ENCODE data around the gene EFCAB11.

Gene EFCAB11

DNA sequence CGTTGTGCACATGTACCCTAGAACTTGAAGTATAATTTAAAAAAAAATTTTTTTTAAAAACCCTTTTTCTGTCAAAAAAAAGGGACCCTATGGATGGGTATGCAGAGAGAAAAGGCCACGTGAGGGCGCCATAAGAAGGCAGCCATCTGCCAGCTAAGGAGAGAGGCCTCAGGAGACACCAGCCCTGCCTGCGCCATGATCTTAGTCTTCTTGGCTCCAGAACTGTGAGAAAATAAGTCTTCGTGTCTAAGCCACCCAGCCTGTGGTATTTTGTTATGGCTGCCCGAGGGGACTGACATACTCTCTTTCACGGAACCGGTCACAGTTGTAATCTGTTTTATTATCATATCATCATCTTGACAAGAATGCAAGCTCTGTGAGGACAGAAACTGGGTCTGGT lies 174.8 kb downstream of the EFCAB11 start:
- TF ChIP-seq FOXM1 (IDR thresholded peaks at IDR 0.05; ENCODE audit: borderline replicate concordance, low read depth) (no peak), EP300 (IDR thresholded peaks at IDR 0.05; ENCODE audit: borderline replicate concordance) (no peak), NFIC (IDR thresholded peaks at IDR 0.05) (no peak), YY1 (IDR thresholded peaks at IDR 0.05; ENCODE audit: low read depth) (no peak), CEBPB (IDR thresholded peaks at IDR 0.05) (no peak), RAD21 (IDR thresholded peaks at IDR 0.05; ENCODE audit: low read depth) (no peak), TEAD4 (IDR thresholded peaks at IDR 0.05) (no peak), TAF1 (IDR thresholded peaks at IDR 0.05; ENCODE audit: low read depth) (no peak), ZBTB7A (IDR thresholded peaks at IDR 0.05; ENCODE audit: low read depth) (no peak), TCF12 (IDR thresholded peaks at IDR 0.05; ENCODE audit: low read depth) (no peak), EGR1 (IDR thresholded peaks at IDR 0.05) (no peak), CREB1 (IDR thresholded peaks at IDR 0.05; ENCODE audit: low read depth) (no peak)
- TF ChIP-seq, protein P1, sequence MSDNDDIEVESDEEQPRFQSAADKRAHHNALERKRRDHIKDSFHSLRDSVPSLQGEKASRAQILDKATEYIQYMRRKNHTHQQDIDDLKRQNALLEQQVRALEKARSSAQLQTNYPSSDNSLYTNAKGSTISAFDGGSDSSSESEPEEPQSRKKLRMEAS (IDR thresholded peaks at IDR 0.05) = no peak
- TF ChIP-seq, protein P2, sequence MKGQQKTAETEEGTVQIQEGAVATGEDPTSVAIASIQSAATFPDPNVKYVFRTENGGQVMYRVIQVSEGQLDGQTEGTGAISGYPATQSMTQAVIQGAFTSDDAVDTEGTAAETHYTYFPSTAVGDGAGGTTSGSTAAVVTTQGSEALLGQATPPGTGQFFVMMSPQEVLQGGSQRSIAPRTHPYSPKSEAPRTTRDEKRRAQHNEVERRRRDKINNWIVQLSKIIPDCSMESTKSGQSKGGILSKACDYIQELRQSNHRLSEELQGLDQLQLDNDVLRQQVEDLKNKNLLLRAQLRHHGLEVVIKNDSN (IDR thresholded peaks at IDR 0.05) = no peak
- TF ChIP-seq, protein P3, sequence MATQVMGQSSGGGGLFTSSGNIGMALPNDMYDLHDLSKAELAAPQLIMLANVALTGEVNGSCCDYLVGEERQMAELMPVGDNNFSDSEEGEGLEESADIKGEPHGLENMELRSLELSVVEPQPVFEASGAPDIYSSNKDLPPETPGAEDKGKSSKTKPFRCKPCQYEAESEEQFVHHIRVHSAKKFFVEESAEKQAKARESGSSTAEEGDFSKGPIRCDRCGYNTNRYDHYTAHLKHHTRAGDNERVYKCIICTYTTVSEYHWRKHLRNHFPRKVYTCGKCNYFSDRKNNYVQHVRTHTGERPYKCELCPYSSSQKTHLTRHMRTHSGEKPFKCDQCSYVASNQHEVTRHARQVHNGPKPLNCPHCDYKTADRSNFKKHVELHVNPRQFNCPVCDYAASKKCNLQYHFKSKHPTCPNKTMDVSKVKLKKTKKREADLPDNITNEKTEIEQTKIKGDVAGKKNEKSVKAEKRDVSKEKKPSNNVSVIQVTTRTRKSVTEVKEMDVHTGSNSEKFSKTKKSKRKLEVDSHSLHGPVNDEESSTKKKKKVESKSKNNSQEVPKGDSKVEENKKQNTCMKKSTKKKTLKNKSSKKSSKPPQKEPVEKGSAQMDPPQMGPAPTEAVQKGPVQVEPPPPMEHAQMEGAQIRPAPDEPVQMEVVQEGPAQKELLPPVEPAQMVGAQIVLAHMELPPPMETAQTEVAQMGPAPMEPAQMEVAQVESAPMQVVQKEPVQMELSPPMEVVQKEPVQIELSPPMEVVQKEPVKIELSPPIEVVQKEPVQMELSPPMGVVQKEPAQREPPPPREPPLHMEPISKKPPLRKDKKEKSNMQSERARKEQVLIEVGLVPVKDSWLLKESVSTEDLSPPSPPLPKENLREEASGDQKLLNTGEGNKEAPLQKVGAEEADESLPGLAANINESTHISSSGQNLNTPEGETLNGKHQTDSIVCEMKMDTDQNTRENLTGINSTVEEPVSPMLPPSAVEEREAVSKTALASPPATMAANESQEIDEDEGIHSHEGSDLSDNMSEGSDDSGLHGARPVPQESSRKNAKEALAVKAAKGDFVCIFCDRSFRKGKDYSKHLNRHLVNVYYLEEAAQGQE (IDR thresholded peaks at IDR 0.05; ENCODE audit: low read depth) = no peak

DNA sequence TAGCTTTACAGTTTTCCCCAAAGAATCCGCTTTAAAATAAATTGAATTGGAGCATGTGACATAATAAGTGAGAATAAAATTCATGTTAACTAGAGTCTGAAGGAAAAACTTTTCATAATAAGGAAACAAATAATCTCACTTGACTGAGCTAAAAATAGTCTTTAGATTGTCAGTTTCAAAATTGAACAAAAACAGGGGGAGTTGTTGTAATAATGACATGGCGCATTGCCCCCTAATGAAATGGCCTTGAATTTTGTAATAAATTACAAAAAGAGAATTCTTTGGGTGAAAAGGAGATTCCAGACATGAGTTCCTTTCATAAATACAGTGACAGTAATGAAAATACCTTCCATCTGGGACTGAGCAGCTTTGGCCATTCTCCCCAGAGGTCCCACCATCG lies 178.6 kb downstream of the EFCAB11 start:
- TF ChIP-seq, protein P2 (IDR thresholded peaks at IDR 0.05) = no peak
- TF ChIP-seq TEAD4 (IDR thresholded peaks at IDR 0.05) (no peak), RAD21 (IDR thresholded peaks at IDR 0.05; ENCODE audit: low read depth) (no peak), YY1 (IDR thresholded peaks at IDR 0.05; ENCODE audit: low read depth) (no peak), EGR1 (IDR thresholded peaks at IDR 0.05) (no peak), EP300 (IDR thresholded peaks at IDR 0.05; ENCODE audit: borderline replicate concordance) (no peak), NFIC (IDR thresholded peaks at IDR 0.05) (no peak), CREB1 (IDR thresholded peaks at IDR 0.05; ENCODE audit: low read depth) (no peak), TCF12 (IDR thresholded peaks at IDR 0.05; ENCODE audit: low read depth) (no peak), TAF1 (IDR thresholded peaks at IDR 0.05; ENCODE audit: low read depth) (no peak), ZBTB7A (IDR thresholded peaks at IDR 0.05; ENCODE audit: low read depth) (no peak), FOXM1 (IDR thresholded peaks at IDR 0.05; ENCODE audit: borderline replicate concordance, low read depth) (no peak), CEBPB (IDR thresholded peaks at IDR 0.05) (no peak)
- TF ChIP-seq, protein P1 (IDR thresholded peaks at IDR 0.05) = no peak
- TF ChIP-seq, protein P3 (IDR thresholded peaks at IDR 0.05; ENCODE audit: low read depth) = no peak

DNA sequence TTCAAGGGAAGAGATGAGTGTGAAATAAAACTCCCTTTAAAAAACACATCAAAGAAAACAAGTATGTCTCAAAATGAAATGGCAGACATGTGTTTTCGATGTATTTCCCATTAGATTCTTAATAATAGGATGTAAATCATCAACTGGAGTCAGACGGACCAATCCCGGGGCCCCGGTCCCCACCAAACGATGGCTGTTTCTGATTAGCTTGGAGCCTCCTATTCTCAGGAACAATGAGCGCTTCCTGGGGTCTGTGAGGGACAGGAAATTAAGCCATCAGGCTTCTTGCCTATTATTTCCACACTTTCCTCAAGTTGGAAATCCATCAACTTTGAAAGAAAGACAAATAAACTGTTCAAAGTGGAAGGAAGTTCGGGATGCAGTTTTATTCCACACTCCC lies 179.4 kb downstream of the EFCAB11 start:
- TF ChIP-seq, protein P2 (IDR thresholded peaks at IDR 0.05) = no peak
- TF ChIP-seq, protein P1 (IDR thresholded peaks at IDR 0.05) = no peak
- TF ChIP-seq RAD21 (IDR thresholded peaks at IDR 0.05; ENCODE audit: low read depth) (no peak), ZBTB7A (IDR thresholded peaks at IDR 0.05; ENCODE audit: low read depth) (no peak), EGR1 (IDR thresholded peaks at IDR 0.05) (no peak), EP300 (IDR thresholded peaks at IDR 0.05; ENCODE audit: borderline replicate concordance) (no peak), TAF1 (IDR thresholded peaks at IDR 0.05; ENCODE audit: low read depth) (no peak), CREB1 (IDR thresholded peaks at IDR 0.05; ENCODE audit: low read depth) (no peak), TEAD4 (IDR thresholded peaks at IDR 0.05) (no peak), FOXM1 (IDR thresholded peaks at IDR 0.05; ENCODE audit: borderline replicate concordance, low read depth) (no peak), NFIC (IDR thresholded peaks at IDR 0.05) (no peak), TCF12 (IDR thresholded peaks at IDR 0.05; ENCODE audit: low read depth) (no peak), CEBPB (IDR thresholded peaks at IDR 0.05) (no peak), YY1 (IDR thresholded peaks at IDR 0.05; ENCODE audit: low read depth) (no peak)
- TF ChIP-seq, protein P3 (IDR thresholded peaks at IDR 0.05; ENCODE audit: low read depth) = no peak
